H9 (cell line): ENCODE measurements around the gene PLCL1. TPM values are rescaled to one million over a fixed set of nuclear protein-coding genes. Genes with fewer than 3 reads are reported as not detected.

Source experiments
- DNase-seq: peaks from one replicate; pipeline ENCODE4 v3.0.0-alpha.2; 2017
- H2AFZ ChIP-seq: one replicate; pipeline ENCODE4 v1.6.1; 2013; ENCODE audit warnings: mild to moderate bottlenecking, low read length, control low read depth, moderate library complexity
- H2AK5ac ChIP-seq: 2 replicates; pipeline ENCODE4 v1.6.1; 2013; ENCODE audit warnings: low read length, control low read depth, mixed read lengths; ENCODE audit not compliant: insufficient read length
- H2BK120ac ChIP-seq: one replicate; pipeline ENCODE4 v1.6.1; 2013; ENCODE audit warnings: low read depth, mild to moderate bottlenecking, low read length, control low read depth, inconsistent platforms; ENCODE audit not compliant: poor library complexity, severe bottlenecking
- H2BK12ac ChIP-seq: 2 replicates; pipeline ENCODE4 v1.6.1; 2013; ENCODE audit warnings: low read length, control low read depth, mixed read lengths, low read depth; ENCODE audit not compliant: insufficient read length
- H2BK15ac ChIP-seq: 2 replicates; pipeline ENCODE4 v1.6.1; 2013; ENCODE audit warnings: low read depth, low read length, control low read depth
- H2BK20ac ChIP-seq: one replicate; pipeline ENCODE4 v1.6.1; 2013; ENCODE audit warnings: low read depth, mild to moderate bottlenecking, low read length, control low read depth, inconsistent platforms; ENCODE audit not compliant: poor library complexity, severe bottlenecking
- H2BK5ac ChIP-seq: 2 replicates; pipeline ENCODE4 v1.6.1; 2013; ENCODE audit warnings: low read length, control low read depth, mixed read lengths; ENCODE audit not compliant: insufficient read length
- H3K14ac ChIP-seq: 2 replicates; pipeline ENCODE4 v1.6.1; 2013; ENCODE audit warnings: low read length, control low read depth; ENCODE audit not compliant: insufficient read depth
- H3K18ac ChIP-seq: 2 replicates; pipeline ENCODE4 v1.6.1; 2013; ENCODE audit warnings: low read depth, mild to moderate bottlenecking, mixed read lengths, low read length, control low read depth; ENCODE audit not compliant: insufficient read length
- H3K23ac ChIP-seq: 2 replicates; pipeline ENCODE4 v1.6.1; 2013; ENCODE audit warnings: low read length, control low read depth, mixed read lengths, low read depth; ENCODE audit not compliant: insufficient read length
- H3K23me2 ChIP-seq: 2 replicates; pipeline ENCODE4 v1.6.1; 2013; ENCODE audit warnings: low read depth, mild to moderate bottlenecking, mixed read lengths, low read length, control low read depth; ENCODE audit not compliant: insufficient read length, poor library complexity, severe bottlenecking
- H3K27ac ChIP-seq: 2 replicates; pipeline ENCODE4 v1.5.1; 2013; ENCODE audit warnings: low read length, control low read depth, mixed read lengths, low read depth; ENCODE audit not compliant: insufficient read length
- H3K27me3 ChIP-seq: 2 replicates; pipeline ENCODE4 v1.6.1; 2013; ENCODE audit warnings: low read length, control low read depth, inconsistent platforms; ENCODE audit not compliant: insufficient read depth
- H3K4ac ChIP-seq: 2 replicates; pipeline ENCODE4 v1.6.1; 2013; ENCODE audit warnings: low read depth, mild to moderate bottlenecking, control low read depth, inconsistent platforms, low read length, moderate library complexity
- H3K4me1 ChIP-seq: 2 replicates; pipeline ENCODE4 v1.6.1; 2013; ENCODE audit warnings: low read length, control low read depth, inconsistent platforms; ENCODE audit not compliant: insufficient read depth
- H3K4me2 ChIP-seq: 2 replicates; pipeline ENCODE4 v1.6.1; 2013; ENCODE audit warnings: low read length, control low read depth, mixed read lengths; ENCODE audit not compliant: insufficient read length, insufficient read depth
- H3K56ac ChIP-seq: 2 replicates; pipeline ENCODE4 v1.6.1; 2013; ENCODE audit warnings: low read depth, mild to moderate bottlenecking, mixed read lengths, low read length, control low read depth; ENCODE audit not compliant: insufficient read length
- H3K79me1 ChIP-seq: 2 replicates; pipeline ENCODE4 v1.6.1; 2013; ENCODE audit warnings: low read depth, mild to moderate bottlenecking, moderate library complexity, low read length, control low read depth, inconsistent platforms; ENCODE audit not compliant: insufficient read depth, poor library complexity, severe bottlenecking
- H3K79me2 ChIP-seq: 2 replicates; pipeline ENCODE4 v1.6.1; 2013; ENCODE audit warnings: low read length, control low read depth, inconsistent platforms; ENCODE audit not compliant: insufficient read depth
- H3K9ac ChIP-seq: 2 replicates; pipeline ENCODE4 v1.6.1; 2013; ENCODE audit warnings: low read length, control low read depth, mixed read lengths; ENCODE audit not compliant: insufficient read length; ENCODE audit errors: extremely low read depth
- H3K9me3 ChIP-seq: one replicate; pipeline ENCODE4 v1.6.1; 2013; ENCODE audit warnings: low read depth, low read length, inconsistent platforms; ENCODE audit not compliant: control insufficient read depth
- H3T11ph ChIP-seq: one replicate; pipeline ENCODE4 v1.6.1; 2013; ENCODE audit warnings: mild to moderate bottlenecking, low read length, control low read depth, inconsistent platforms
- H4K20me1 ChIP-seq: one replicate; pipeline ENCODE4 v1.6.1; 2013; ENCODE audit not compliant: control insufficient read depth, insufficient read length, insufficient read depth
- H4K5ac ChIP-seq: 2 replicates; pipeline ENCODE4 v1.6.1; 2013; ENCODE audit warnings: low read depth, mild to moderate bottlenecking, mixed read lengths, low read length, control low read depth; ENCODE audit not compliant: insufficient read length
- H4K8ac ChIP-seq: replicated peaks from 2 replicates; pipeline ENCODE4 v1.6.1; 2013; ENCODE audit warnings: low read length, control low read depth, mixed read lengths, low read depth; ENCODE audit not compliant: insufficient read length
- H4K91ac ChIP-seq: 2 replicates; pipeline ENCODE4 v1.6.1; 2013; ENCODE audit warnings: low read depth, mild to moderate bottlenecking, moderate library complexity, mixed read lengths, low read length, control low read depth; ENCODE audit not compliant: insufficient read length
- H3K27ac Mint-ChIP-seq, 3 experiments: 2 replicates in 2 of 3; 3 replicates in 1 of 3; pipeline ENCODE4 v1.8.0; 2020 to 2021; ENCODE audit warnings: mixed read lengths in 3 of 3, mild to moderate bottlenecking in 1 of 3, moderate library complexity in 1 of 3
- H3K27me3 Mint-ChIP-seq: 2 replicates; pipeline ENCODE4 v1.8.0; 2021; ENCODE audit warnings: low read depth, mild to moderate bottlenecking, moderate library complexity, mixed read lengths
- H3K36me3 Mint-ChIP-seq, 3 experiments: 2 replicates in 2 of 3; 3 replicates in 1 of 3; pipeline ENCODE4 v1.8.0; 2020 to 2021; ENCODE audit warnings: low read depth in 3 of 3, mixed read lengths in 3 of 3; ENCODE audit not compliant: insufficient read depth in 1 of 3
- H3K4me1 Mint-ChIP-seq, 2 experiments: 2 replicates each; pipeline ENCODE4 v1.8.0; 2020; ENCODE audit warnings: mixed read lengths in 2 of 2
- H3K4me3 Mint-ChIP-seq, 2 experiments: 2 replicates in 1 of 2; 3 replicates in 1 of 2; pipeline ENCODE4 v1.8.0; 2020 to 2021; ENCODE audit warnings: mild to moderate bottlenecking in 2 of 2, mixed read lengths in 2 of 2, moderate library complexity in 1 of 2
- H3K9me3 Mint-ChIP-seq, 2 experiments: 2 replicates in 1 of 2; 3 replicates in 1 of 2; pipeline ENCODE4 v1.8.0; 2020; ENCODE audit warnings: mild to moderate bottlenecking in 2 of 2, mixed read lengths in 2 of 2, moderate library complexity in 1 of 2
- WGBS: extraction: QIAGEN DNeasy Blood & Tissue Kit; methylation state at CpG from one replicate; pipeline ENCODE4 v1.1.7; 2013; ENCODE audit warnings: missing lambda C conversion rate, low lambda C conversion rate, mixed read lengths; ENCODE audit not compliant: insufficient read length; ENCODE audit errors: extremely low coverage; 5-methylcytosine and 5-hydroxymethylcytosine counted together
- total RNA-seq: library from RNA; stranded (reverse); gene quantifications from 2 replicates; pipeline ENCODE4 v1.2.1, GENCODE V29; 2021
- TF ChIP-seq, protein P1 (sequence below): fragments of 200-600 bp; sonication (generic); conservative IDR thresholded peaks from 3 replicates; pipeline ENCODE4 v1.8.0; 2021; ENCODE audit warnings: antibody characterized with exemption, mild to moderate bottlenecking

The PLCL1 gene
- total RNA-seq, 1 experiment from 2014 or later: 0.04 TPM

DNA sequence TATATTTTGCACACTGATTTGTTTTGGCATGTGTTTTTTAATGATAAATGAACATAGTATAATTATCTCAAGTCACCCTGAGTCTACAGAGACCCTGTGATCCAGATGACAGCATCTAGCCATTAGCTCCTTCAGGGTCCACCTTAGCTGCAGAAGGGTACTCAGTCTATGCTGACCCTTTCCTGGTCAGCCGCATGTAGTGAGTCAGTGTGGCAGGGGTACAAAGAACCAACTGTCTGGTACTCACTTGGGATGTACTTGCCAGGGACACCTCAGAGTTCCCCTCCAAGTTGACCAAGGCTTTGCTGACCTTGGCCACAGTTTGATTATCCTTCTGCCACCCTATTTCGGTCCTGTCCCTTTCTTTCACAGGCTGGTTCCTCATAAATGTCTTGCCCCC lies 369.5 kb downstream of the PLCL1 start:
- Histone ChIP-seq H2AFZ (no peak overlapping the region), H2BK5ac (no peak overlapping the region), H2BK15ac (no peak overlapping the region), H3K23me2 (no peaks in the 10 kb centered on the region), H3K4me2 (no peak overlapping the region), H2BK120ac (no peak overlapping the region), H4K8ac (no peak overlapping the region), H3K79me1 (no peaks in the 10 kb centered on the region), H2BK12ac (no peak overlapping the region), H3K18ac (no peak overlapping the region), H4K20me1 (no peaks in the 10 kb centered on the region), H3K56ac (no peak overlapping the region), H3K9me3 (no peaks in the 10 kb centered on the region), H3K27ac (no peak overlapping the region), H3K4ac (no peak overlapping the region), H3K27me3 (no peaks in the 10 kb centered on the region), H4K91ac (no peak overlapping the region), H2BK20ac (no peak overlapping the region), H3K9ac (no peak overlapping the region), H2AK5ac (no peak overlapping the region), H3T11ph (no peak overlapping the region), H3K23ac (no peak overlapping the region), H3K4me1 (no peaks in the 10 kb centered on the region), H4K5ac (no peak overlapping the region), H3K14ac (no peak overlapping the region), H3K79me2 (no peaks in the 10 kb centered on the region)
- H3K4me1 Mint-ChIP-seq: no peaks in the 10 kb centered on the region
- whole genome bisulfite sequencing: no CpG with 5 or more reads among the region's 2 CpGs
- DNase-seq: no peak
- H3K4me3 Mint-ChIP-seq: no peak overlapping the region
- H3K9me3 Mint-ChIP-seq: peaks cover 6 to 16% of the 10 kb centered on the region in 2 experiments
- H3K36me3 Mint-ChIP-seq: peaks cover 2 to 4% (median 3%) of the 10 kb centered on the region in 3 experiments; a peak in 2 of 7 replicates
- H3K27me3 Mint-ChIP-seq: no peaks in the 10 kb centered on the region
- TF ChIP-seq, protein P1, sequence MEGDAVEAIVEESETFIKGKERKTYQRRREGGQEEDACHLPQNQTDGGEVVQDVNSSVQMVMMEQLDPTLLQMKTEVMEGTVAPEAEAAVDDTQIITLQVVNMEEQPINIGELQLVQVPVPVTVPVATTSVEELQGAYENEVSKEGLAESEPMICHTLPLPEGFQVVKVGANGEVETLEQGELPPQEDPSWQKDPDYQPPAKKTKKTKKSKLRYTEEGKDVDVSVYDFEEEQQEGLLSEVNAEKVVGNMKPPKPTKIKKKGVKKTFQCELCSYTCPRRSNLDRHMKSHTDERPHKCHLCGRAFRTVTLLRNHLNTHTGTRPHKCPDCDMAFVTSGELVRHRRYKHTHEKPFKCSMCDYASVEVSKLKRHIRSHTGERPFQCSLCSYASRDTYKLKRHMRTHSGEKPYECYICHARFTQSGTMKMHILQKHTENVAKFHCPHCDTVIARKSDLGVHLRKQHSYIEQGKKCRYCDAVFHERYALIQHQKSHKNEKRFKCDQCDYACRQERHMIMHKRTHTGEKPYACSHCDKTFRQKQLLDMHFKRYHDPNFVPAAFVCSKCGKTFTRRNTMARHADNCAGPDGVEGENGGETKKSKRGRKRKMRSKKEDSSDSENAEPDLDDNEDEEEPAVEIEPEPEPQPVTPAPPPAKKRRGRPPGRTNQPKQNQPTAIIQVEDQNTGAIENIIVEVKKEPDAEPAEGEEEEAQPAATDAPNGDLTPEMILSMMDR: no peak
- no peak overlapping the region for H3K27ac Mint-ChIP-seq
